HG03175 (cell line): ENCODE measurements around the gene ANO10.

ENCODE experiments used
- ATAC-seq: cut with Tn5 transposase; IDR thresholded peaks from one replicate; pipeline ENCODE4 v1.9.1; 2021; ENCODE audit warnings: mild to moderate bottlenecking, moderate library complexity; ENCODE audit not compliant: unreplicated experiment

The ANO10 gene

DNA sequence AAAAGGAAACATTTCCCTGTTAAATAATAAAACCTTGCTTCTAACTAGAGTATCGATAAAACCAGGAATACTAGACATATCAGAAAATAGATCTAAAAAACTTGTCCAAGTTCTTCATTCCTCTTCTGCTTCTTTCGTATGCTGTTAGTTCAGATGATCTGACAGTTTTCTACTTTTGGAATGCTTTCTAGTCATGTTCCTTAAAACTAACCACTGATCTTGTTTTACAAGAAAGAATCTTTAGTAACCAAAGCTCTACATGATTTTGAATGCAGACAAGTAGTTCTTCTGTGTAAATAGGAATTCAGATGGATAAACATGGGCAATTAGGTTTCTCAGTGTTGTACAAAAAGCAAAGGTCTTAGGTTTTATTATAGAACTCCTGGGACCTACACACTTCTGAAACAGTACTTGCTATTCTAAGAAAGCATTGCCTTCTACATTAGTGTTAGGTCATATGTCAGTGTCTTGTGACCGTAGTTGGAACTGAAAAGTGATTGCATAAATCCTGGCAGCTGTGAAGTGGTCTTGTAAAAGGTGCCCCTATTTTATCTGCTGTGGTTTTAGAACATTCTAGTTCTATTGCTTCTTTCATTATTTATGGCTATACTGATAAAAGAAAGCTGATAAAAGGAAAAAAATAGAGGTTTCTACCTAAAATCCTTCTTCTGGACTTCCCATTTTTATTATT is 294.8 kb downstream of the ANO10 start:
- ATAC-seq: no peak

DNA sequence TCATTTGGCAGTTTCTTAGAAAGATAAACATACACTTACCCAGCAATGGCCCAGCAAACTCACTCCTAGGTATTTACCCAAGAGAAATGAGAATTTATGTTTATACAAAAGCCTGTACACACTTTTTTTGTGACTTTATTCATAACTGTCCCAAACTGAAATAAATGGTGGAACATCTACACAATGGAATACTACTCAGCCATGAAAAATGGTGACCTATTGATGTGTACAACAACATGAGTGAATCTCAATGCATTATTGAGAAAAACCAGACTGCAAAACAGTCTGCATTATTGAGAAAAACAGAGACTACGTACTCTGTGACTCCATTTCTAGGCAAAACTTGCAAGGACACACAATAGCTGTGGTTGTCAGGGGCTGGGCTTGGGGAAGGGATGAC is 298.3 kb downstream of the ANO10 start:
- no peak for ATAC-seq

DNA sequence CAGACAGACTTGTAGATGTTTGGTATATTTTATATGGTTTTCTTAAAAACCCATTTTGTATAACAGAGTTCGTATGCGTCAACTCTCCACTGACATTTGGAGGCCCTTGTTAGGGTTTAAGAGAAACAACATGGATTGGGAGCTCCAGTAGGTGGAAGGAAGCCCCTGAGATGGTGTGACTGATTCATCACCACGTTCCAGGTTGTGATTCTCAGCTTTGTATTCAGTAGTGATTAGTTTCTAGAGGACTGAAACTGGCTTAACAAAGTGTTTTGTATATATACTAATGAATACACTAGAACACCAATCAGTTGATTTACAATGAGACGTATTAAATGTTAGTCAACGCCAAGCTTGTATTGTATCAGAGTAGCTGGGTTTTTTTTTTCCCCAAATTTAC is 301.5 kb downstream of the ANO10 start:
- ATAC-seq: no peak

DNA sequence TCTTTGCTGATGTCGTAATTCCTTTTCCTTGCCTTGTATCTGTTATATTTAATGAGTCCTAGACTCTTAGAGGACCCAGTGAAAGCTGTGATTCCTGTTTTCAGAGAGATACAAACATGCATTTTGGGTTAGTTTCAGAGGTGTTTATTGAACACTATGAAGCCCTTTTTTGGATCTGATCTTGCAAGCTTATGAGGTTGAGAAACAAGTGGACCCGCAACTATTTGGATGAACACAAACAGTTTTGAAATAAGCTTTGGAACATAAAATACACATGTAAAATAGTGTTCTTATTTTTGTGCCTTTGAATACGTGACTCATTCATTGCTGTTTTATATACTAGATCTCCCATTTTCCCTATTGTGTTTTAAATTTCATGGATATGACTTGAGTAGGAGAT is 302.0 kb downstream of the ANO10 start:
- no peak for ATAC-seq

DNA sequence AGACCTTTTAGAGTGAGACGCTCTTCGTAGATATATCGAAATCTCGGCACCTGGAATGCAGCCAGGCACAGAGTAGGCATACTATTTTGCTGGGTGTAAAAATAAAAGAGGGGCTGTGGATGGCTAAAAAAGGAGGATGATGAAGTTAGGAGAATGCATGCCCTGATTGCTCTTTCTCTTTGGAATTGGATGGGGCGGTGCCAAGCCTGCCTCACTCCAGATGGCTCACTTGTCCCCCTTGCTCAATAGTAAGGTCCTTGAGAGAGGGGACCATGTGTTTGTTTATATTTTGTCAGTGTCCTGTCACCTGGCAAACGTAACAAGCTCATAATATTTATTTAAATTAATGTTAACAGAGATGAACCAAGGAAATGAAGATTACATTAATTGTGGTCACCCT is 302.4 kb downstream of the ANO10 start:
- no peak for ATAC-seq

GRCh38 chr3:43317461-43318316 is 304.1 kb downstream of the ANO10 start:
- ATAC-seq: no peak

DNA sequence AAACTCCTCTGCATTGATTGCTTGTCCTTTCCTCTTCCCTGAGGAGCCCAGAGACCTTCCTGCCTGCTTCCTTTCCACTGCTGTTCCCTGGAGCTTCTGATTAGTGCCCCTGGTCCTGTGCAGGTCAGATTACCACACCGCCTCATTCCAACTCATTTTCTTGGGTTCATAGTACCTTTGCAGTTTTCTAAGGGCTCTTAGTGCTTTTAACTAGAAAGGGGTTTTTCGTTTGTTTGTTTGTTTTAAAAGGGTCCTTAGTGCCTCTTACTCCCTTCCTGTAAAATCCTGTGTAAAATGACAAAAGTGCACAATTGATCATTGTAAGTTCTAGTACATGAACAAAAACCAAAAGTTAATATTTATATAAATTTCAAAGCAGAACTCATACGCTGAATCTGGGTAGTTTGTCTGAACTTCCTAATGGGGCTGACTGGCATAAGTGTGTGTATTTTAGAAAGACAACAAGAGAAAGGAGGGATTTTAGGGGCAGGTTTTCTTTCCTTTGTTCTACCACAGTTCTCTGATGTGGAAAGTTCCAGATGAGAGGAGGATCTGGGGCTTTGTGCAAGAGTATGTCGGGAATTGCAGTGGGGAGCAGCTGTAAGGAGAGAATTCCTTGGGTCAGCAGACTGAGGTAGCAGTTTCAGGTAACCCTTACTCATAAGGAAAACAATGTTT is 304.9 kb downstream of the ANO10 start:
- no peak for ATAC-seq
